Tibial nerve (tissue), 4 donors: Measurements from ENCODE around the gene CCDC3. TPM values are rescaled to one million over a fixed set of nuclear protein-coding genes. Genes with fewer than 3 reads are reported as not detected.
A peak's percentile ranks its signal among the peaks of the same experiment; 100 is the strongest.
"Not testable (repeated sequence)": the region's sequence is repeated elsewhere in the genome, so short reads cannot be mapped to it uniquely, and the experiment has no call there.

Experiments
- DNase-seq, 2 donors: peaks; one replicate each; pipeline ENCODE4 v3.0.0-alpha.2; 2019; ENCODE audit warnings: low spot score in 2 of 2
- H3K27ac ChIP-seq, 4 donors: fragments of 200-600 bp; sonication (generic) in 3 of 4; one replicate each; pipeline ENCODE4 v1.5.1; 2017 to 2019; ENCODE audit warnings: mild to moderate bottlenecking in 1 of 4
- H3K27me3 ChIP-seq, 2 donors: fragments of 200-600 bp; sonication (generic) in 1 of 2; one replicate each; pipeline versions ENCODE4 v1.5.1 to v1.6.0; 2017 to 2019
- H3K36me3 ChIP-seq, 3 donors: fragments of 200-600 bp; sonication (generic); one replicate each; pipeline ENCODE4 v1.5.1; 2018 to 2019
- H3K4me1 ChIP-seq, 4 donors: fragments of 200-600 bp; sonication (generic) in 3 of 4; one replicate each; pipeline ENCODE4 v1.5.1; 2017 to 2019
- H3K4me3 ChIP-seq, 4 donors: fragments of 200-600 bp; sonication (generic) in 3 of 4; one replicate each; pipeline ENCODE4 v1.5.1; 2017 to 2019; ENCODE audit warnings: mild to moderate bottlenecking in 1 of 4, moderate library complexity in 1 of 4
- H3K9me3 ChIP-seq, 4 donors: fragments of 200-600 bp; sonication (generic) in 3 of 4; one replicate each; pipeline ENCODE4 v1.5.1; 2017 to 2019
- EP300 ChIP-seq, 2 donors: sonication (generic); formaldehyde crosslinking; IDR thresholded peaks; one replicate each; pipeline ENCODE4 v1.6.1; 2017; ENCODE audit warnings: antibody characterized with exemption in 2 of 2, mild to moderate bottlenecking in 1 of 2
- POLR2A ChIP-seq, 2 donors: fragments of 450-650 bp; IDR thresholded peaks; one replicate each; pipeline ENCODE4 v1.6.1; 2017; ENCODE audit warnings: antibody characterized with exemption in 2 of 2, mild to moderate bottlenecking in 2 of 2, moderate library complexity in 2 of 2
- WGBS, 2 donors: methylation state at CpG; one replicate each; pipeline ENCODE4 v1.1.5; 2018; 5-methylcytosine and 5-hydroxymethylcytosine counted together
- total RNA-seq, 4 donors: library from RNA; depleted of rRNA; stranded (reverse); fragments of >200 nt; gene quantifications; one replicate each; pipeline ENCODE4 v1.1.0, GENCODE V29; 2016
- TF ChIP-seq, protein P1 (sequence below), 5 experiments: fragments of 200-600 bp in 3 of 5; fragments of 450-650 bp in 2 of 5; sonication (generic) in 3 of 5; IDR thresholded peaks; one replicate each; pipeline ENCODE4 v1.5.1; 2016 to 2019; ENCODE audit warnings: antibody characterized with exemption in 5 of 5, mild to moderate bottlenecking in 3 of 5, moderate library complexity in 2 of 5

CCDC3 gene
- total RNA-seq, 4 donors from 2014 or later = 73.2 to 188 (median 149) TPM

DNA sequence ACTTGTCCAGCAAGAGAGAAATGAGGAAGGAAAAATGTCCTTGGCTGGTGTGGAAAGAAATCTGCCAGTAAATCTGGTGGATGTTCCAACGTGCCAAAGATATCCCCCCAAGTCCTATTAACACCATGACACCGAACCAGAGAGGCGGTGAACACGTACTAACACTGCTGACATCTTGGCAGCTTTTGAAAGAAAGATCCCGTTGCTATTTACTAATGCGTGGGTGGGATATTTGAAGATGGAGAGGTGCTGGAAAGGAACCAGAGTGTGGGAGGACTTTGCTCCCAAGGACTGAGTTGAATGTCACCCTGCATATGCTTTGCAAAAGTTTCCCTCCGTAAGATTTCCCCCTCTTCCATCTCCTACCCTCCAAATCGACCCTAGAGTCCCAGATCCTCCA is 7.9 kb downstream of the CCDC3 start:
- no peaks in the 10 kb centered on the region for H3K27me3 ChIP-seq
- 41 to 45% methylated on average over 8 of the region's 8 CpGs for WGBS, 2 donors
- no peaks in the 10 kb centered on the region for H3K9me3 ChIP-seq
- H3K27ac ChIP-seq = peak overlapping the region in 2 of 4 donors; percentile 34 to 51
- H3K36me3 ChIP-seq = peaks cover 0 to 5% (median 0%) of the 10 kb centered on the region in 3 donors
- H3K4me3 ChIP-seq = no peak overlapping the region
- TF ChIP-seq EP300 (IDR thresholded peaks at IDR 0.05) (peak in 1 of 2 donors; percentile 78), POLR2A (IDR thresholded peaks at IDR 0.05) (no peak)
- TF ChIP-seq, protein P1, sequence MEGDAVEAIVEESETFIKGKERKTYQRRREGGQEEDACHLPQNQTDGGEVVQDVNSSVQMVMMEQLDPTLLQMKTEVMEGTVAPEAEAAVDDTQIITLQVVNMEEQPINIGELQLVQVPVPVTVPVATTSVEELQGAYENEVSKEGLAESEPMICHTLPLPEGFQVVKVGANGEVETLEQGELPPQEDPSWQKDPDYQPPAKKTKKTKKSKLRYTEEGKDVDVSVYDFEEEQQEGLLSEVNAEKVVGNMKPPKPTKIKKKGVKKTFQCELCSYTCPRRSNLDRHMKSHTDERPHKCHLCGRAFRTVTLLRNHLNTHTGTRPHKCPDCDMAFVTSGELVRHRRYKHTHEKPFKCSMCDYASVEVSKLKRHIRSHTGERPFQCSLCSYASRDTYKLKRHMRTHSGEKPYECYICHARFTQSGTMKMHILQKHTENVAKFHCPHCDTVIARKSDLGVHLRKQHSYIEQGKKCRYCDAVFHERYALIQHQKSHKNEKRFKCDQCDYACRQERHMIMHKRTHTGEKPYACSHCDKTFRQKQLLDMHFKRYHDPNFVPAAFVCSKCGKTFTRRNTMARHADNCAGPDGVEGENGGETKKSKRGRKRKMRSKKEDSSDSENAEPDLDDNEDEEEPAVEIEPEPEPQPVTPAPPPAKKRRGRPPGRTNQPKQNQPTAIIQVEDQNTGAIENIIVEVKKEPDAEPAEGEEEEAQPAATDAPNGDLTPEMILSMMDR (IDR thresholded peaks at IDR 0.05) = no peak
- DNase-seq = peak in 1 of 2 donors; percentile 32
- peaks cover 0 to 32% (median 0%) of the 10 kb centered on the region in 4 donors for H3K4me1 ChIP-seq

DNA sequence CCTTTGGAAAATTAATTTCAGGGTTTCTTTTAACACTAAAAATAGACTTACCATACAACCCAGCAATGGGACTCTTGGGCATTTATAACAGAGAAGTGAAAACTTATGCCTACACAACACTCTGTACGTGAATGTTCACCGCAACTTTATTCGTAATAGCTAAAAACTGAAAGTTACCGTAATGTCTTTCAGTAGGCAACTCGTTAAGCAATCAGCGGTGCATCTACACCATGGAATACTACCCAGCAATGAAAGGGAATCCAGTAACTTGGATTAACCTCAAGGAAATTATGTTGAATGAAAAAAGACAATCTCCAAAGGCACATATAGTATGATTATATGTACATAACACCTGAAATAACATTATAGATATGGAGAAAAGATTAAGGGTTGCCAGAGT is 16.2 kb downstream of the CCDC3 start:
- TF ChIP-seq, protein P1 (IDR thresholded peaks at IDR 0.05) = no peak
- no peak for TF ChIP-seq EP300 (IDR thresholded peaks at IDR 0.05)
- no peak for TF ChIP-seq POLR2A (IDR thresholded peaks at IDR 0.05)
- 91 to 94% methylated on average over 6 of the region's 6 CpGs for WGBS, 2 donors

DNA sequence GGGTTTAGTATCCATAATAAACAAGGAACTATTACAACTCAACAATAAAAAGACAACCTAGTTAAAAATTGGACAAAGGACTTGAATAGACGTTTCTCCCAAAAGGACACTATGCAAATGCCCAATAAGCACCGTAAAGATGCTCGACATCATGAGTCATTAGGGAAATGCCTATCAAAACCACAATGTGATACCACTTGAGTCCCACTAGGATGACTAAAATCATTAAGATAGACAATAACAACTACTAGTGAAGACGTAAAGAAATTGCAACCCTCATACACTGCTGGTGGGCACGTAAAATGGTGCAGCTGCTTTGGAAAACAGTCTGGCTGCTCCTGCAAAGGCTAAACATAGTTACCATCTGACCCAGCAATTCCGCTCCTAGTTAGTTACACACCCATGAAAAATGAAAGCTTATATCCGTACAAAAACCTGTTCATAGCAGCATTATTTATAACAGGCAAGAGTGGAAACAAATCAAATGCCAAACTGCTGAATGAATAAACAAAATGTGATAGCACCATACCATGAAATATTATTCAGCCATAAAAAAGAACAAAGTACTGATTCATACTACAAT is 17.3 kb downstream of the CCDC3 start:
- Histone ChIP-seq H3K27ac (no peak overlapping the region), H3K9me3 (peaks cover 0 to 20% (median 0%) of the 10 kb centered on the region in 4 donors), H3K36me3 (no peaks in the 10 kb centered on the region), H3K27me3 (no peaks in the 10 kb centered on the region), H3K4me3 (no peak overlapping the region), H3K4me1 (no peaks in the 10 kb centered on the region)
- WGBS, 2 donors = 88% methylated on average over 7 of the region's 7 CpGs
- TF ChIP-seq EP300 (IDR thresholded peaks at IDR 0.05) = no peak
- TF ChIP-seq, protein P1 (IDR thresholded peaks at IDR 0.05) = no peak
- no peak for TF ChIP-seq POLR2A (IDR thresholded peaks at IDR 0.05)
- DNase-seq = no peak

More for the DNA sequence above, 16.2 kb downstream of the CCDC3 start:
- no peak for DNase-seq
- H3K27ac ChIP-seq = no peak overlapping the region
- no peaks in the 10 kb centered on the region for H3K36me3 ChIP-seq
- peaks cover 0 to 20% (median 0%) of the 10 kb centered on the region in 4 donors for H3K9me3 ChIP-seq
- no peak overlapping the region for H3K4me3 ChIP-seq
- H3K27me3 ChIP-seq = no peaks in the 10 kb centered on the region
- no peaks in the 10 kb centered on the region for H3K4me1 ChIP-seq

DNA sequence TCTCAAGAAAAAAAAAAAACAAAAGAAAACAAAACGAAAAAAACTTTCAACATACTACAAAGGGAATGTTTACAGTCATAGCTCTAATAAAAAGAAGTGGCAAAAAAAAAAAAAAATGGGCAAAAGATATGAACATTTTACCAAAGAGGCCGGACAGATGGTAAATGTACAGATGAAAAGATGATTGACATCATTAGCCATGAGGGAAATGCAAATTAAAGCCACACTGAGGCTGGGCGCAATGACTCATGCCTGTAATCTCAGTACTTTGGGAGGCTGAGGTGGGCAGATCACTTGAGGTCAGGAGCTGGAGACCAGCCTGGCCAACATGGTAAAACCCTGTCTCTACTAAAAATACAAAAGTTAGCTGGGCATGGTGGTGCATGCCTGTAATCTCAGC is 17.9 kb downstream of the CCDC3 start:
- 86 to 88% methylated on average over 3 of the region's 3 CpGs for WGBS, 2 donors
- H3K4me1 ChIP-seq, H3K27ac ChIP-seq, H3K4me3 ChIP-seq, H3K36me3 ChIP-seq, H3K27me3 ChIP-seq, DNase-seq: not testable (repeated sequence)
- H3K9me3 ChIP-seq = peaks cover 0 to 20% (median 0%) of the 10 kb centered on the region in 4 donors

DNA sequence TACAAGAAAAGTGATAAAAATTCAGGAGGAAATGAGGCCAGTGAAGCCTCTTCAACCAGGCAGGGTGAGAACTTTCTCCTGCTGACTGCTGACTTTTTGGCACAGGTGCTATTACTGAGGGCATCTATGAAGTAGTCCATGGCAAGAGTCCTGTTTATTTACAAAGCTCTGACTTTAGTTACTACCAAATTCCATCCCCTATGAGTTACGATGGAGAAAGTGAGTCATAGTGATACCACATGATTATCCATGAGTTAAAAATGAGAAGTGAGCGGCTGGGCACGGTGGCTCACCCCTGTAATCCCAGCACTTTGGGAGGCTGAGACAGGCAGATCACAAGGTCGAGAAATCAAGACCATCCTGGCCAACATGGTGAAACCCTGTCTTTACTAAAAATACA is 19.9 kb downstream of the CCDC3 start:
- H3K27me3 ChIP-seq = no peaks in the 10 kb centered on the region
- H3K4me3 ChIP-seq = no peak overlapping the region
- TF ChIP-seq EP300 (IDR thresholded peaks at IDR 0.05) (no peak), POLR2A (IDR thresholded peaks at IDR 0.05) (no peak)
- TF ChIP-seq, protein P1 (IDR thresholded peaks at IDR 0.05) = no peak
- WGBS, 2 donors = 70 to 74% methylated on average over 4 of the region's 4 CpGs
- no peak for DNase-seq
- H3K36me3 ChIP-seq = no peaks in the 10 kb centered on the region
- no peak overlapping the region for H3K27ac ChIP-seq
- H3K4me1 ChIP-seq = no peaks in the 10 kb centered on the region
- H3K9me3 ChIP-seq = peaks cover 0 to 20% (median 0%) of the 10 kb centered on the region in 4 donors
